GF-D8 (cell line): ENCODE data around the gene C16orf89.
"Not testable (repeated sequence)": the region's sequence is repeated elsewhere in the genome, so short reads cannot be mapped to it uniquely, and the experiment has no call there.

Experiments
- DNase-seq: peaks from one replicate; lab custom pipeline; 2025; lab: John Stamatoyannopoulos, UW

C16orf89 gene, protein sequence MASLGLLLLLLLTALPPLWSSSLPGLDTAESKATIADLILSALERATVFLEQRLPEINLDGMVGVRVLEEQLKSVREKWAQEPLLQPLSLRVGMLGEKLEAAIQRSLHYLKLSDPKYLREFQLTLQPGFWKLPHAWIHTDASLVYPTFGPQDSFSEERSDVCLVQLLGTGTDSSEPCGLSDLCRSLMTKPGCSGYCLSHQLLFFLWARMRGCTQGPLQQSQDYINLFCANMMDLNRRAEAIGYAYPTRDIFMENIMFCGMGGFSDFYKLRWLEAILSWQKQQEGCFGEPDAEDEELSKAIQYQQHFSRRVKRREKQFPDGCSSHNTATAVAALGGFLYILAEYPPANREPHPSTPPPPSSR

GRCh38 chr16:5065813-5066212 is at the start of gene C16orf89:
TSS of gene C16orf89 (minus strand) at chr16:5065956. CDS start at chr16:5065908, 48 bp downstream.
- DNase-seq, result no peak

DNA sequence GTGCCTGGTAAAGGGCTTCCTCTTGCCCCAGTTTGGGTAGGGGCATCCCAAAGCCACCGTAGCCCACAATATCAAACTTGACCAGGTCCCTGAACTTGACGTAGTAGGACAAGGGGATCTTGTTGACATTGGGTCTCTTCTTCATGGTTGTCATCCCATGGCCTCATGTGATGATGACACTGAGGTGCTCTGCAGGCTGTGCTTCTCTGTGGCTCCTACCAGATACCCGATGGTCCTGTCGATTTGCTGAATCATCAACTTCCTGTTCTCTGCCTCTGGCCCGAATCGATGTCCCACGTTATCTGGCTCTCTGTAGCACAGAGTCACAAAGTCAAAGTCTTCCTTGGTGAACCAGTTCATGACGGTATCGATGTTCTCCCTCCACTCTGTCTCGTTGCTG is 45.2 kb upstream of the C16orf89 start:
- not testable (repeated sequence) for DNase-seq

GRCh38 chr16:5108505-5109158 is 42.9 kb upstream of the C16orf89 start:
- no peak for DNase-seq

- DNase-seq, result not testable (repeated sequence)
Measured at GRCh38 chr16:5105039-5105438, 39.3 kb upstream of the C16orf89 start.

DNA sequence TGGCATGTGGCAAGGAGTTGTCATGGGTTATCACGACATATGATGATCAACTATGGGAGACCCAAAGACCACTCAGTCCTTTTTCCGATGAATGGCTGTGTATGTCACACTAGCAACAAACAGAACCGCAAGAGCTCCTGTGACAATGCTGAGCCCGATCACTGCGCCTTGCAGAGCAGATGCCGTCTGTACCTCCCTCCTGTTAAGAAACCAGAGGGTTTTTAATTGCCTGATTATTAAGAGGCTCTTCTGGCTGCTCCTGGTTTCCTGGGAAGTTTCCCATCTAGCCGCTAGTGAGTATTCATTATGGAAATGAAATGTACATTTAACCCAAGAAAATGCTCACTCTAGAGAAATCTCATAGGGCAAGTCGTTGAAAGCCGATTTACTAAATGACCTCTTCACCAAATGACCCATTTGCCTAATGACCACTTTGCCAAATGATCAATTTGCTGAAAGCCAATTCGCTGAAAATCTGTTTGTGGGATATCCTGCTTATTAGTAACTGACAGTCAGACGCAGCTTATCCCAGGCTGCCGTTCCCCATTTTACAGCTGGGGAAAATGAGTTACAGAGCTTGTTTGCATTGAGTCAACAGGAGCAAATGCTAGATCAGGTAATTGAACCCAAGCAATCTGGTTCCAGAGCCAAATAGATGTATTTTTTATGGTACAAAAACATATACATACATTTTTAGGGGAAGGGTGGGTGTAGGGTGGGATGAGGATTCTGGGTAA is 37.7 kb upstream of the C16orf89 start:
- DNase-seq, result not testable (repeated sequence)

DNA sequence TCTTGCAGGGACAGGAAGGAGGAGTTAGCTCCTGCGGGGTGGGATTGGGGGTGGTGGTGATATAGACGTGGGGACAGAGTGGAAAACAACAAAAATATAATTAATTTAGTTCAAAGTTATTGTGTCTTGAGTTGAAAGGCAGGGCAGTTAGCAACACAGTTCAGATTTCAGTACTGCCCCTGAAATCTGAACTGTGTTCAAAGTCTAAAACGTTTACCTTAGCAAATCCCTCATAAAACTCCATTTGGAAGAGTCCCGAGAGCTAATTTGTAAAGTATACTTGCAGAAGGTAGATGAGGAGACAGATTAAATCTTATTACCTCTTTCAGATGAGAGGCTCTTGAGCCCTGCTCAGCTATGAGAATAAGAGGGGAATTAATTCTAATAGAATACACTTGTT is 33.4 kb upstream of the C16orf89 start:
- not testable (repeated sequence) for DNase-seq

GRCh38 chr16:5098221-5099159 is 32.7 kb upstream of the C16orf89 start:
- not testable (repeated sequence) for DNase-seq

DNA sequence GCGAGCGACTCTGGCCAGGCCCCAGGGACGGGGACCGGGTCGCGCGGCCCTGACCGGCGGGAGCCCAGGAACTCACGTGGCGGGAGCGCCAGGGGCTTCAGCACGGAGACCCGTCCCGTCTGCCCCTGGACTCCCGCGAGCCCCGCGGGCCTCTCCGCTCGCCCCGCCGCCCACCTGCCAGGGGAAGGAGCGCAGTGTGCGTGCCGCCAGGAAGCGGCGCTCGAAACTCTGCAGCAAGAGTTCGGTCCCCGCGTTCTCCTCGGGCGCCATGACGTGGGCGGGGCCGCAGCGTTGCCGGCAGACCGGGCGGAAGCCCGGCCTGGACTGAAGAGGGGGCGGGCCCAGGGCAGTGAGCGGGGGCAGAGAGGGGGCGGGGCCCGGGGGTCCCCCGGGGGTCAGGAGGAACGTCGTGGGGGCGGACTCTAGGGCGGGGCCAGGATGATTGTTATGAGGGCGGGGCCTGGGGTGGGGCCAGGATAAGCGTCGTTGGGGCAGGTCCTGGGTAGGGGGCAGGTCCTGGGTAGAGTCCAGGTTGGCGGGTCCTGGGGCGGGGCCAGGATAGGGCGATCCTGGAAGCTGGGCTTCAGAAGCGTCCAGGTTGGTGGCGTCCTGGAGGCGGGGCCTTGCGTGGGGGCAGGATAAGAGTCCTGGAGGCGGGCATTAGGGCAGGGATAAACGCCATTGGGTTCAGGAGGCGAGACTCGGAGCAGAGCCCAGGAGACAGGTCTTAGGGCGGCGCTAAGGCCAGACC is 31.9 kb upstream of the C16orf89 start, which contains the start of gene EEF2KMT:
TSS of gene EEF2KMT (minus strand) at position 326 of the 751 bp plus-strand sequence. CDS start at position 270, 56 bp downstream.
- DNase-seq, result peak; percentile 97

- DNase-seq, result not testable (repeated sequence)
Measured at GRCh38 chr16:5097061-5097469, 31.3 kb upstream of the C16orf89 start.

DNA sequence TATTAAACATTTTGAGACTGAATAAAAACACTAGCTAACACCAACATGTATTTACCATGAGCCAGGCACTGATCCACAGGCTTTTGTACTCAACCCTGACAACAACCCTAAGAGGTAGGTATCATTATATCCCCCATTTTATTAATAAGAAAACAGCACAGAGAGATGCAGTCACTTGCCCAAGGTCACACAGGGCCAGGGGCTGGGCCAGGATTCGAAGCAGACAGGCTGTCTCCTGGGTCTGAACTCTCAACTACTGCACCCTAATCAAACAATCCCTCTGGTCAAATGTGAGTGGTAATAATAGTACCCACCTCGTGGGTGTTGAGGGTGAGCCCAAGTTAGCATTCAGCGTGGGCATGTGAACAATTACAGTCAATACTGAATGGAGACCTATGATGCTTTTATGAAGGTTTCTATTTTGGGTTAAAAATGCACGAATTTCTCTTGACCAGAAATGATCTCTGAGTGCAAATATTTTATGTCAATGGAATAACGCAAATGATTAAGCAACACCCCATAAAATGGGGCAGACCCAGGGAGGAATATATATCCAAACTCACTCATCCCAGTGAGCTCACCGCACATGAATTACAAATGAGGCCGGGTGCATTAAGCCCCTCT is 30.8 kb upstream of the C16orf89 start:
- DNase-seq, result not testable (repeated sequence)

- DNase-seq, result not testable (repeated sequence)
Measured at GRCh38 chr16:5095145-5095830, 29.5 kb upstream of the C16orf89 start.

GRCh38 chr16:5093746-5094145 is 28.0 kb upstream of the C16orf89 start:
- not testable (repeated sequence) for DNase-seq

DNA sequence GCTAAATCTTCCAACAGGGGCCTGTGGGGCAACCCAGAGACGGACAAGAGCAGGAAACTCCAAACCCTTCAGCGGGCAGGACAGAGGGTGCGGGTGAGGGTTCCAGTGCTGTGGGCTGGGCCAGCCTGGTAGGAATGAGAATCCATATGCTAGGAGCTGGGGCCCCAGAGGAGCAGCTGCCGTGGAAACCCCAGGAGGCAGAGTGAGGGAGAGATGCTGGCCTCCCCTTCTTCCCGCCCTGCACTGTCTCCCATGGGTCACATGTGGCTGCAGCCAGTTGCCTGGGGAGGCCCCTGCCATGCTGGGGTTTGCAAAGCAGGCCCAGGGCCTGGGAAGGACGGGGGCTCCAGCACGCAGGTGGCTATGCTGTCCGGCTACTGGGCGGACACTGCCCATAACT is 27.3 kb upstream of the C16orf89 start:
- not testable (repeated sequence) for DNase-seq

GRCh38 chr16:5090592-5090991 is 24.8 kb upstream of the C16orf89 start:
- not testable (repeated sequence) for DNase-seq

GRCh38 chr16:5089911-5090555 is 24.3 kb upstream of the C16orf89 start:
- DNase-seq, result not testable (repeated sequence)

DNA sequence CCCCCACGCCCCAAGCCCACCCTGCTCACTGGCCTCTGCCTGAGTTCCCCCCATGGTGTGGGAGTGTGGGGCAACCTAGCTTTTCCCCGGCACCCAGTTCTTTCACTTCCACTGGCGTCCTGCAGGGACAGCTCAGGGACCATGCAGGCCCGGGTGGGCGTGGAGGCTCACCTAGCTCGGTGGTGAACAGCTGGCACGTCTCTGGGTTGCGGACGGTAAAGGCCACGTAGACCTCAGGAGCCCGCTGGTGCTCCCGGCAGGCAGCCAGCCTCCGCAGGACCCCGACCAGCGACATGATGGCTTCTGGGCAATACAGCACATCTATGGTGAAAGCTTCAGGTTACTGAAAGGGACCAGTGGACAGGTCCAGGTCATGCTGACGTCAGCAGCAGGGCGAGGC is 23.2 kb upstream of the C16orf89 start:
- DNase-seq, result not testable (repeated sequence)

DNA sequence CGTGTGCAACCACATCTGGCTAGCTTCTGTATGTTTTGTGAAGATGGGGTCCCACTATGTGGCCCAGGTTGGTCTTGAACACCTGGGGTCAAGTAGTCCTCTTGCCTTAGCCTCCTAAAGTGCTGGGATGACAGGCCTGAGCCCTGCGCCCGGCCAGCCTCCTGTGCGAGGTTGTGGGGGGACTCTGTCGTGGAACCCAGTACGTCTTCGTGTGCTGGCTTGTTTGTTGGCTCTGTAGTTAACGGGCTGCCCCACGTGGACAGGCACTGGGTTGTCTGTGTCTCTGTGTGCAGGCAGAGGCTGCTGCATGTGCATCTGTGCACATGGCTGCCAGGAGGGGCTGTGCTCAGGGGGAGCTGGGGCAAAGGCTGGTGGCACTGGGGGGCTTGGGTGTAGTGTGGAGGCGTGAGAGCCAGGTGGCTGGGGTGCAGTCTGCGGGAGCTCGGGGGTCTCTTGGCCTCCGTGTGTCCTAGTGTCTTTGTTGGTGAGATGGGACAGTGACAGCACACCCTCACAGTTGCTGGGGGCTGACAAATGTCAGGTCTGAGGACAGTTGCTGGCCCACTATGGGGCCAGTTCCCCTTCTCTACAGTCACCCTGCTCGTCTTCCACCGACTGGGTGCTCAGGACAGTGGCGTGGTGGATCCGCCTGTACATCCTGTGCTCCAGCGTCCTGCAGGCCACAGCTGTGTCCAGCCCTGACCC is 22.5 kb upstream of the C16orf89 start:
- DNase-seq, result not testable (repeated sequence)

DNA sequence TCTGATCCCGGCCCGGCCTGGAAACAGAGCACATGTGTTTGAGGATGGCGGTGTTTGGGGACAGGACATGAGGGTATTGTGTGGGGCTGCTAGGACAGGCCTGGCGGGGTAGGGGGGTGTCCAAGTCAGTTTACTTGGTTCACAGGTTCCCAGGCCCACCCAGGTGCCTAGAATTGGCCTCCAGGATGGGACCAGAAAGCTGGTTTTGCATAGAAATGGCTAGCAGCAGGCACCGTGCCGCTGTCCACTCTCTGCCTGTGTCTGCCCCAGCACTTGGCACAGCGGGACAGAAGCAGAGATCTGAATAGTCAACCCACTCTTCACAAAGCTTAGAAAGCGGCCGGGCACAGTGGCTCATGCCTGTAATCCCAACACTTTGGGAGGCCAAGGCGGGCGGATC is 20.0 kb upstream of the C16orf89 start:
- not testable (repeated sequence) for DNase-seq
